HuH-7 (cell line): ENCODE data around the gene USP3.
A peak's percentile ranks its signal among the peaks of the same experiment; 100 is the strongest.

Source experiments
- DNase-seq: peaks from one replicate; pipeline ENCODE4 v3.0.0; 2011; ENCODE audit warnings: low spot score

The USP3 gene

DNA sequence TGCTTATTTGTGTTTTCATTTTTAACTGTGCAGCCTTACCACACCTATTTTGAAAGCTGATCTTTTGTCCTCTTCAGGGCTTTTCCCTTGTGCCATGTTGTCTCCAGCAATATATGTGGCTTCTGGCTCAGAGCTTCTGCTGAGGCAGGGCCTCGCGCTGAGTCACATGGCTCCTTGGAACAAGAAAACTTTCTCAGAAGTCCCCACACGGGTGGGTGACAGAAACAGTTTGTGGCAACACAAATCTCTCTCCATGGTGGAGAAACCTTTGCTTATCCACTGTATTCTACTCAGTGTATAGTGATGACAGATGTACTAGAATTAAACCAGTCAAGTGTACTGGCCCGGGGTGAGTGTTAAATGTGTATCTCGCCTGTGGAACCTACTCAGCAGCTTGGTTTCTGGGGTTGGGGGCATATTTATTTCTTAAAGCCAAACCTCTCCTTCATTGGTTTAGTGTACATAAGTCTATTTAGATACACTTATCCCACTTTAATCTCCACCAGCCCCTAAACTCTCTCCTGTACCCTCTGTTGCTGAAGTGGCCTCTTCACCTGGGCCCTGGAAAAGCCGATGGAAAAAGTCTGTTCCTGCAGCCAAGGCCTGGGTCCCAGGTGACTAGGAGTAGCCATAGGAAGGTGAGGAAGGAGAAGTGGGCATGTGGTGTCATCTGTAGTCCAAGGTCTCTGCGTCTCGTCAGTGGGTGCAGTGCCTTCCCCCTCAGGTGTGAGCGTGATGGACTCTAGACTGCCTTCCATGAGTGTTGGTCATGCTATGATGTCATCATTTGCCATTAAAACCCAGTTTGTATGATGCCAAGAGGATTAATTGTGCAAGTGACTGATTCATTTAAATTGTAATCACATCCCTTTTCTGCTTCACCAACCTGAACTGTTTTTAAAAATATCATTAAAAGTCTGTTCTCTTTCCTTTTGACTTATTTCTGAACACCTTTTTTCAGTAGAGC is 89.6 kb downstream of the USP3 start:
- no peak for DNase-seq

DNA sequence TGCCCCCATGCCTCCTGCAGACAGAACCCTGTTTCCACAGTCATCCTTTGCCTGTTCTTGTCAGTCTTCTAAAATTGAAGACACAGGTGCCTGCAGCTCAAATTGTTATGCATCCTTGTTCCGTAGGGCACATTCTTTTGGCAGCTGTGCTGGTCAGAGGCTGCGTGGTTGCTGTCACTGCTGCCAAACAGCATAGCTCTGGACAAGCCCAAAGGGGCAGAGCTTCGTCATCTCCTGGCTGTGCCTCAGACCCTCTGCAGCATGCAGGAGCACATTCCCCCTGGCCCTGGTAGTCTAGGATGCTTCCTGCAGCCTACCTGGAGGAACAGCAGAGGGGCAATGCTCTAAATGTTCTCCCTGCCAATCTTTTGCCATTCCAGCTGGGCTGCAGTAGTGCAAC is 90.7 kb downstream of the USP3 start:
- DNase-seq: no peak

DNA sequence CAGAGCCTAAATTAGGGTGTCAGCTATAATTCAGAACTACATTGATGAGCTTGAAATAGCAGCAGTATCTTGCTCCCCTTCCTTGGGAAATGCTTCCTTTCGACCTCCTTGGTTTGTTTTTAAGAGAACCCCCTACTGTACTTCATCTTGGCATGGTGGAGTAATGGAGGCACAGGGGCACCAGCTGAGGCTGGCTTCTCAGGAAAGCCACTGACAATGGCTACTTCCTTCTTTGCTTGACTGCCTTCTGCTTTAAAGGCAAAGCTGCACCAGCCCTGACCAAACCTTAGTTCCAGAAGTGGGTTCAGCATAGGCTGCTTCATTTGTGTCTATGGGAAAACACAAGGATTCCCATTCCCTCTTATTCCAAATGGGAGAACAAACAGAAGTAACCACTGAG is 91.3 kb downstream of the USP3 start:
- no peak for DNase-seq

DNA sequence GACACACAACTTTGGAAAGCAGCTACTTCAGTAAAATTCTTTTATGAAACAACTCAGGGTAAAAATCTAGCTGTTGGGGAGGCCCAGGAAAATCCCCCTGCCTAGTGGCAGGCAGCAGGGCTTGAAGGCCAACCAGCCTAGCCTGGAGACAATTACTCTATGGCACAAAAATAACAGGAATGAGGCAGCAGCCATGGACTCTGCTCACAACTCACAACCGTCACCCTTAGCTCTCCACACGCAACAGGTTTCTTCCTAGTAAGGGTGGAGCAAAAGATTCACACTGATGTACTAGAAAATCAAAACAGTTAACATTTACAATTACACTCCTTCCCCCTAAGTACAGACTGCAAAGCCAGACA is 92.3 kb downstream of the USP3 start:
- no peak for DNase-seq

DNA sequence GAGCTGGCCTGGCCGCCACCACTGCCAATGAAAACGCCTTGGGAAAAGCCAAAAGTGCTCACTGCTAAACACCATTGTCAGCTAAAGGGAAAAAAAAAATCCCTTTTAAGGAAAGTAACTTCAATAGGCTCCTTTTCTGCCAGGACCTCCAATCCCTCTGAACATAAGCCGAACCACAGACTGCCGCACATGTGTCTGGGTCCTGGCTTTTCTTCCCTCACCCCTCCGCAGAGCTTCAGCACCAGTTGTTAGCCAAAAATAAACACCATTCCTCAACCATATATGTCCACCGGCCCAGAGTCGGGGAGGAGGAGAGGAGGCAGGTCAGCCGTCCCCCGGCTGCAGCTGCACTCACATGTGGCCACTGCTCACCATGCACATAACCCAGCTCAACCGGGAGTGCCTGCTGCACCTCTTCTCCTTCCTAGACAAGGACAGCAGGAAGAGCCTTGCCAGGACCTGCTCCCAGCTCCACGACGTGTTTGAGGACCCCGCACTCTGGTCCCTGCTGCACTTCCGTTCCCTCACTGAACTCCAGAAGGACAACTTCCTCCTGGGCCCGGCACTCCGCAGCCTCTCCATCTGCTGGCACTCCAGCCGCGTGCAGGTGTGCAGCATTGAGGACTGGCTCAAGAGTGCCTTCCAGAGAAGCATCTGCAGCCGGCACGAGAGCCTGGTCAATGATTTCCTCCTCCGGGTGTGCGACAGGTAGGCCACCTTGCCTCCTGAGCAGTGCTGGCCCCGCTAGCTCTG is 92.8 kb downstream of the USP3 start, which contains the start of gene FBXL22:
TSS of gene FBXL22 (plus strand) at position 350 of the 753 bp plus-strand sequence. CDS start at position 356, 6 bp downstream.
- no peak for DNase-seq

DNA sequence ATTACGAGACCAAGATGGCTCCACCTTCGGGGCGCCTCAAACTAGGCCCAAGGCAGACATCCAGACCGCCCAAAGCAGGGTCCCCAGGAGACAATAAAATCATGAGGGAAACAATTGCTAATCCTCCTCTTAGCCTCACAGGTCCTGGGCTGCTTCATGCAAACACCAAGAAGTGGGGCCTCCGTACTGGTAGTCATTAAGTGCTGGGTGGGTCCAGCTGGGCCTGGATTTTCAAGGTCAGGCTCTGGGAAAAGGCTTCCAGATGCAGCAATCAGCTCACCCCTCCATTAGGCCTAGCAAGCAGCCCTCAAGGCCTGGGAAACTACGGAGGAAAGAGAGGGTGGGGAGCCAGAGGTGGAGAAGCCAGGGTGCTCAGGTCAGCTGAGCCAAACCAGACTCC is 93.4 kb downstream of the USP3 start:
- no peak for DNase-seq

DNA sequence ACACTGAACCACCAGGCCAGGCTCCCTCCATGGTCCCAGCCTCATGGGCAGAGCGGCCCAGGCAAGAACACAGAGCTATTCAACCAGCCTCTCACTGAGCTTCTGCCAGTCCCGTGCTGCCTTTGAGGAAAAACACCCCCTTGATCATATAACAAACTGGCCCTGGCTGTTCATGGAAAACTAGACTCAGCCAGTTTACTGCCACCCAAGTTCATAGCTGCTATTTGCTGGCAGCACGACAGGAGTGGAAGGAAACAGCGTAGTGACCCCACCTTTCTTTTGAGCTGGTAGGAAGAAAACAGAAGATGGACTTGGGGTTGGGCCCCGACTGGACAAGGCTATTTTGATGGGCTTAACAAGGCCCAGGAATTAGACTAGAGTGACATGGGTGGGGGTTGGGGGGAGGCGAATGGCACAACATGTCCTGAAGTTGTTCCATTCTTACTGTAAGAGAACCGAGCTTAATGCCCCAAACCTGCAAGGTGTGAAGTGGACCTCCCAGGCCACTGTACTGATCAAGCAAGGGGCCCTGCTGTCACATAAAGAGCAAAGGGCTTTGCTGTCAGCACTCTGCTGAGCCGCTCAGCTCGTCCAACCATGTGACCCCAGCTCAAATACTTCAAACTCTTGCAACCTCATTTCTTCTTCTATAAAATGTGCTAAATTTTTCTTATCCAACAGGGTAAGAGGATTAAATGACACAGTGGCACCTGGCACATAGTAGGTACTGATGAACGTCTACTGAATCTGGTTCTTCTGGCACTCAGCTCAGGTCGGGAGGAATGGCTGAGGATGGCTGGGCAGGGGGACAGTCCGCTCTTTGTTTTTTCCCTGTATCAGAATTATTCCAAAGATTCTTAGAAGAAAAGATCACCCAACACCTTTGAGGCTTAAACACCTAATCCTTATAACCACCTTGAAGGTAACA is 94.3 kb downstream of the USP3 start:
- DNase-seq: no peak

DNA sequence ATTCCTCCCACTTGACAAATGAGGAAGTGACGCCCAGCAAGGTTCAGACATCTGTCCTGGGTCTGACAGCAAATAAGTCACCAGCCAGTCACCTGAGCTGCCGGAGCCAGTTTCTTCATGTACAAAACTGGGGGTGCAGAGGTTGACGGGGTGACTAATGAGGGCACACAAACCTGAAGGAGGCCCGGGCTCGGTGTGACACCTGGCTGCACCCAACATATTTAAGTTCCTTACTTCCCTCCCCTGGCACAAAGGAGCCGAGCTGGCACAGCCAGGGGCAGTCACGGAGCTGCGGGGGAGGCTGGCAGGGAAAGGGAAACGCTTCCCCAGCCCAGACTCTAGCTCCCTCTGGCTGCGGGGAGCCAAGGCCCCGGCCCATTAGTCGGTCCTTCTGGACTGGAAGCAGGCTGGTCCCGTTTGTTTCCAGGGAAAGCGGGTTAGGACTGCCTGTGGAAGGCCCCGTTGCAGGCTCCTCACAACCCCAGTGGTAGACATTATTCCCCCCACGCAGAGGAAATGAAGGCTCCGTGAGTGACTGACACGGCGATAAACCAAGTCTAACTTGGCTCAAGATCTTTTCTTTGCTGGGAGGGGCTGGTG is 95.1 kb downstream of the USP3 start:
- peak; percentile 51 for DNase-seq

DNA sequence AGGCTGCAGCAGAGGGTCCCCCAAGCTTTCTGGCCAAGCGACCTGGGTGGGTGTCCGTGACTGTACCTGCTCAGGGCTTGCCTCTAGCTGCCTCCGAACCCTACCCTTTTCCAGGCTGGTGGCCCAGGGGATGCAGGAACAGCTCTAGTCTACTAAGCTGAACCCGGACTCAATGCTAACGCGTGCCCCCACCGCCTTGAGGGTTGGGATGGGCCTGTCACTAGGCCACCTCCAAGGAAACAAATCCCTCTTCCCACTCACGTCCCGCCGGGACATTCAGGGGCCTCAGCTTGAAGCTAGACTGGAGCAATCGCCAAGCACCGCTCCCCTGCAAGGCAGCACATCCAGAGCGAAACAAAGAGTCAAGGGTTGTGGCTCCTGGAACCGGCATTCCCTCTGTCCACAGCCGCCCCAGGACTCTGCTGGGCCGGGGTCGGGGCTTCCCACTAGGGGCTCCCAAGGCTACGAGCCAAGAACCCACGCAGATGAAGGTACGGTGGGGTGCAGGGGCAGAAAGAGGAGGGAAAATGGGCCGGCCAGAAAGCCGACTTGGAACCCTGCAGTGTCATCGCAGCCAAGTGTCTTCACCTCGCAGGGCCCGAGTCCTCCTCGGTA is 95.7 kb downstream of the USP3 start:
- DNase-seq: no peak

DNA sequence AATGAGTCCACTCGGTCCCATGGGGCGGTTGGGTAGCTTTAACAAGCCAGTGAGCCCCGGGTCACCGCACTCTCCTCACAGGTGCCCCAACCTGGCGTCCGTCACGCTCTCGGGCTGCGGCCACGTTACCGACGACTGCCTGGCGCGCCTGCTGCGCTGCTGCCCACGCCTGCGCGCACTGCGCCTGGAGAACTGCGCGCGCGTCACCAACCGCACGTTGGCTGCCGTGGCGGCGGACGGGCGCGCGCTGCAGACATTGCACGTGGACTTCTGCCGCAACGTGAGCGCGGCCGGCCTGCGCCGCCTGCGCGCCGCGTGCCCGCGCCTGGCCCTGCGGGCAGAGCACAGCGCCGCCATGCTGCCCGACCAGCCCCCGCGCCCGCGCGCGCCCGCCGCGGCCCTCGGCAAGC is 96.2 kb downstream of the USP3 start:
- peak; percentile 87 for DNase-seq

DNA sequence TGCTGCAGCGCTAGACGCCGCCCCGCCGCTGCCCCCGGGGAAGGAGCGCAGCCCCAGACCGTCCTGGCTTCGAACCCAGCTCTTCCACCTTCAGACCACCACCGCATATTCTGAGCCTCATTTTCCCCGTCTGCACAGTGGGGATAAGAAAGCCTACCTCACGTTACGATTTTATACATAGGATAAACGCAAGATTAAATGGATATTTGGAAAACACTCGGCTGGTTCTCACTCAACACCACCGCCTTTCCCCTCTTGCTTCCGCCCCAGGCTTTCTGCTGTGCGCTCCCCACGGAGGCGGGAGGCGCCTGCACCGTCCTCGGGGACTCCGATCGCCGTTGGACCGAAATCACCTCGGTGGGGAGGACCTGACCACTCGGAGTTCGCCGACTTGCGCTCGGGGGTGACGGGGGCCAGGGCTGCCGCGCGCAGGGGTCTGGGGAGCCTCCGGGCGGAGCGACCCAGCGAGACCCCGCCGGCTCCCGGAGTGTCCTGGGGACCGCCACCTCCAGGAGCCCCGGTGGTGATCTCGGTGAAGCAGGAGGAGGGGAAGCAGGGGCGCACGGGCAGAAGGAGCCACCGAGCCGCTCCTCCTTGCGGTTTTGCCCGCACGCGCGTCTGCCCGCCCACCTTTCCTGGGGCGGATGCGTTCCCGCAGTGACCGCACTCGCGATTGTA is 96.8 kb downstream of the USP3 start:
- peak; percentile 42 for DNase-seq

DNA sequence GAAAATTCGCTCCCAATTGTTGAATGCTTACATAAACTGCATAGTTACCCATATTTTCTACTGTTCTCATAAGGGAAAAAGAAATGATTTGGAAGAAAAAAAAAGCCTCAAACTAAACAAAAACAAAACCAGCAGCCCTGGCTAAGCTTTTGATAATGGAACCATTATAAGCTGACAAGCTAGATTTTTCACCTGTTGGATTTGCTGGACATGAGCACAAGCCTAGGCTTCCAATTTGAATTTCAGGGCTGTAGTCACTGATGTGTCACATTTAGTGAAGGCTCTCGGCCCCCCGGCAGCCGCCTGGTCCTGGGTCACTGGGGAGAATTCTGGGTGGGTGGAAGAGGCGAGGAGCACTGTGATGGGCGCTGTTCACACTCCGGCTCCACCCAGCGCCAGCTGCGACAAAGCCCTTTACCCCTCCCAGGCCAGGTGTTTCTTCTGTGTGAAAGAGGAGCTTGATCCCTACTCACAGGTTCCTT is 97.4 kb downstream of the USP3 start:
- no peak for DNase-seq

DNA sequence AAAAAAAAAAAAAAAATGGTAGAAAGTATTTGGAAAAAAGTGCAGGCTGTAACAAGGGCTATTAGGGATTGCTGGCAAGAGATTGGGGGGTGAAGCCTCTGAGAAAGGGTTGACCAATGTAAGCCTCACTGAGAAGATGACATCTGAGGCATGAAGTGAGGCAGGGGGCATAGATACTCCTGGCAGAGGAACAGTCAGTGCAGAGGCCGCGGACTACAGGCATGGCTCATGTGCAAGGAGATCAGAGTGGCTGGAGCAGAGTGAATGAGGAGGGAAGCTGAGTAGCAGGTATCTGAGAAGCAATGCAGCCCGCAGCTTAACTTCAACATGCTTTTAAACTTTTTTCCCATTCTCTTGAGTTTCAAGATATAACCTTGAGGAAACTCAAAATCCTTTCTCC is 98.2 kb downstream of the USP3 start:
- no peak for DNase-seq

DNA sequence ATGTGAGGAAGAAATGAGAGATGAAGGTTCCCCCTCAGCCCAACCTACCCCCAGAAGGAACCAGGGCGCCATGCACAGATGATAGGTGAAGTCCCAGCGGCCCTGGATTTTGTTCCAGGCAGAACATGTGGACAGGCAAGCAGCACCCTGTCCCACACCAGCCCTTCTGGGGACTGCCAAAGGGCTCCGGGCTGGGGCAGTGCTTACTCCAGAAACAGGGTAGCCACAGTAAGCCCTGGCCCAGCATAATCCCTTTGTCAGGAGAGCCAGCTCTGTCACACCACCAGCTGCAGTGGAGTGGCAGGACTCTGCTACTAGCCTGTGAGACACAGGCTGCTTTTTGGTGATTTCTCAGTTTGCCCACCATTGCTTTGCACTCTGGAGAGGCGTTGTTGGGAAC is 99.1 kb downstream of the USP3 start:
- no peak for DNase-seq

DNA sequence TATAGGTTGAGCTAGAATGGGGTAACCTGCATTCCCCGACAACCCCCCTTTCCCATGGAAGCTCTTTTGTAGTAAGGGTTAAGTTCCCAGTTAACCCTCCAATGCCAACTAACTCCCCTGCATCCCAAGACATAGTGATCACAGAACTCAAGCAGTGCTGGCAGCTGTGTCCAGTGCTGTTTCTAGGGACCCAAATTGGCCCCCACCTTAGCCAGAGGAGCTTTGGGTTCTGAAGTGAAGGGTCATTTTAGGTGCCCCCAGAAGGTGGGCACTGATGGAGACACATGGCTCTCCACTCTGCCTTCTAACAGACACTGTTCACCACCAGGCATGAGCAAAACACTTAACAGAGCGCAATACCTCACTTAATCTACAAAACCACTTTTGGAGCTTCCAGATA is 99.9 kb downstream of the USP3 start:
- no peak for DNase-seq

DNA sequence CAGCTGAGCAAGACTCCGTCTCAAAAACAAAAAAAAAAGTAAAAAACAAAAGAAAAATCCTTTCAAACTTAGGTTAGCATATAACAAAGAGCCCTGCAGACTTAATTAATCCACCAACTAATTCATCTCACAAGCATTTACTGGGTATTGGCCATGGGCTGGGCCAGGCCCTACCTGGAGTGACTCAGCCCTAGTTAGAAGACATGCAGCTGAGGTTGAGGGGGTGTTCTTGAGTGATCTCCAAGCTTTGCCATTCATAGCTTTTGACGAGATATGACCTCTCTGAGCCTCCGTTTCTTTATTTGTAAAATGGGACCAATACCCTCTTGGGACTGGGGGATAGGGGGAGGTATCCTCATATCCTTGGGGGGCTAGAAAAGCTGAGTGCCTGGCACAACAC is 100.6 kb downstream of the USP3 start:
- DNase-seq: no peak

DNA sequence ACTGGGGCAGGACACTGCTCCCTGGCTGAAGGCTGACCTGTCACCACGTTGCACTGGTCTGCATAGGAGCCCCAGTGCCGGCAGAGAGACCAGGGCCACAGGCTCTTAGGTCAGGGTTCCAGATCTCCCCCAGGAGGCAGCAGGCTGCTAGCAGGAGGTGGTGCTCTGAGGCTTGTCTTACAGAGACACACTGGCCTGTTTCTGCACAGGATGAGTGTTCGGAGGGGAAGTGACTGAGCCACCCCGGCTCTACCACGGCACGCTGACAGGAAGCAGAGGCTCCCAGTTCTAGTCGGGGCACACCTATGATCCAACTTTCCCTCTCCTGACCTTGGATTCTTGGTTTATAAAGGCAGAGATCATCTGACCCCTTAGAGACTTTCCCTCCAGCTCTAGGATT is 101.4 kb downstream of the USP3 start:
- DNase-seq: no peak

DNA sequence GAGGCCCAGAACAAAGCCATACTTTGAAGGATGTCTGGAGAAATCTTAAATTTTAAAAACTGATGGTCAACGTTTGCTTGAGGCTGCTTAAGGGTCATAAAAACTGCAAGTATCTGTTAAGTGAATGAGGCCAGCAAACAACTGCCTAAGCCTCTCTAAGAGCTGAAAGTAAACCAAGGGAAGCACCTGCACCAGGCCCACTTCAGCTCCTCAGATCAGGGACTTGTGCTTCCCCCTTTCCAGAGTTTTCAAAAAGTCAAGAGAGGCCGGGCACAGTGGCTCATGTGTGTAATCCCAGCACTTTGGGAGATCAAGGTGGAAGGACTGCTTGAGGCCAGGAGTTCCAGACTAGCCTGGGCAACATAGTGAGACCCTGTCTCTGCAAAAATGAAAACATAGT is 101.9 kb downstream of the USP3 start:
- DNase-seq: no peak

DNA sequence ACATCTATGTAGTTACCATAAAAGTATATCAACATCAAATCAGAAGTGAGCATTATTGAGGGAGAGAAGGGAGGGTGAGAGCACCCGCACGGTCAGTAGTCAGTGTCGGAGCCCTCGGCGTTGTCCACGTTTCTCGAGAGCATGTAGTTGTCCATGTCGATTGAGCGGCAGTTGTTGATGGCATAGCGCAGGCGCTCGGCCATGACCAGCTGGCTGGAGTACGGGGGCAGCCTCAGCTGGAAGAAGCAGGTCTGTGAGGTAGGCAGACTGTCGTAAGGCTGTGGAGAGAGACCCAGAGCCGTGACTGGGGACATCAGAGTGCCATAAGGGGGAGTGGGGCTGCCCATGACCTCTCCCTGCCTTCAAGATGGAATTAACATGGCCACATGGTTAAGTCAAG is 104.6 kb downstream of the USP3 start:
- DNase-seq: no peak

DNA sequence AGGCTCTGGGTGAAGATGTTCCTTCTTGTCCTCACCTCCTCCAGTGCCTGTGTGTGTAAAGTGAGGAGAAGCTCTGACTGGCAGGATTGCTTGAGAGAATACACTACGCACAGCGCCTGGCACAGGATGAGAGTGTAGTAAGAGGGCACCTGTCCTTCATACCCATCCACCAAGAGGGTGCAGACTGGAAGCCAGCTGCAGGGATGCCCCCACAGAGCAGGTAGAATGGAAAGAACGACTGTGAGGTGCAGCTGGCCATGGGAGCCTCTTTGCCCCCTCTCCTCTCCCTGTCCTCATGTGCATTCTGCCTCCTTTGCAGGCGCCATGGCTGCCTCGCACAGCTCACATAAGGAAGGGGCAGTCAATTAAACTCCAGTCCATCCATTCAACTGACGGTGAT is 105.1 kb downstream of the USP3 start:
- no peak for DNase-seq
